SJCRH30 (cell line): Measurements from ENCODE around the gene ODF4. TPM values are rescaled to one million over a fixed set of nuclear protein-coding genes. Genes with fewer than 3 reads are reported as not detected.
"Not testable (repeated sequence)": the region's sequence is repeated elsewhere in the genome, so short reads cannot be mapped to it uniquely, and the experiment has no call there.

Experiments
- DNase-seq, 2 experiments: peaks; one replicate each; pipeline ENCODE4 v3.0.0-alpha.2; 2015 to 2020
- H3K27ac ChIP-seq: fragments of 250-450 bp; sonication (Bioruptor Pico); 2 replicates; pipeline ENCODE4 v1.5.1; 2020; ENCODE audit warnings: mild to moderate bottlenecking, moderate library complexity
- H3K27me3 ChIP-seq: fragments of 250-450 bp; sonication (Bioruptor Pico); 2 replicates; pipeline ENCODE4 v1.5.1; 2020; ENCODE audit warnings: mild to moderate bottlenecking, moderate library complexity
- H3K36me3 ChIP-seq: fragments of 250-450 bp; sonication (Bioruptor Pico); 2 replicates; pipeline ENCODE4 v1.5.1; 2020; ENCODE audit warnings: mild to moderate bottlenecking, moderate library complexity
- H3K4me1 ChIP-seq: fragments of 250-450 bp; sonication (Bioruptor Pico); 2 replicates; pipeline ENCODE4 v1.5.1; 2020; ENCODE audit warnings: mild to moderate bottlenecking, moderate library complexity
- H3K4me3 ChIP-seq: fragments of 250-450 bp; sonication (Bioruptor Pico); 2 replicates; pipeline ENCODE4 v1.5.1; 2020; ENCODE audit warnings: mild to moderate bottlenecking, moderate library complexity
- H3K9me3 ChIP-seq: fragments of 250-450 bp; sonication (Bioruptor Pico); replicated peaks from 2 replicates; pipeline ENCODE4 v1.5.1; 2020; ENCODE audit warnings: mild to moderate bottlenecking, moderate library complexity
- total RNA-seq: library from RNA; depleted of rRNA; stranded (reverse); fragments of >200 nt; shearing (Covaris generic); gene quantifications from 2 replicates; pipeline ENCODE4 v1.2.3, GENCODE V29; 2014

ODF4 gene
- total RNA-seq, 1 experiment from 2014 or later = not detected

DNA sequence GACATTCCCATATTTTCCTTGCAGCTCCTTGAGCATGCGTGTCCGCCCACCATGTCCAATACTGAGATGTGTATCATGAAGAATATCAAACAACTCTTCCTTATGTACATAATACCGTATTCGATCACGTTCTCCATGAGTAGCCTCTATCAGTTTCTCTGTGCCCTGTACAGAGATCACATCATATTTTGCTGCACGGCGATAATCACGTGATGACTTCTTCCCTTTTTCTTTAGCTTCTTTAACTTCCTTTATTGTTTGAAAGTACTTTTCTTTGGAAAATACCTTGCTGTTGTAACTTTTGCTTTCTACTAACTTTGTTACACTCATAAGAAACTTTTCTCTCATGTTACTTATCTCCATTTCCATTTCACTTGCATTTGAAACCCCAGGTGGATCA is 30.3 kb downstream of the ODF4 start:
- H3K9me3 ChIP-seq = no peaks in the 10 kb centered on the region

DNA sequence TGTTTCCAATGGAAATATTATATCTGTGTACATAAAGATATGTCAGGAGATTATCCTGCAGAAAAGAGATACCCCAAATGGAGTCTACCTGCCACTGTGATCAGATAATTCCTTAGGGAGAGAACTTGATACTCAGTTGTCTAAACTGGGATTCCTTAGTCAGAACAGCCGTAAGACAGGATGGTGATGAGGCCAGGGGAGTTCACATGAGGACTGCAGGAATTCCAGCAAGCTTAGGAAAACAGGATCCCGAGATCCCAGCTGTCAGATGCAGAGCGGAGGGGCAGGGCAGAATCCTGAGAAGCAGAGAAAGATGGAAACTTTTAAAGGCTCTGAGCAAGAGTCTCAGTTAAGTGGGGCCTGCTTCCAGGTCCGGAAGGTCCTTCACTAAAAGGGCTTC is 32.1 kb downstream of the ODF4 start:
- Histone ChIP-seq H3K4me3 (no peak overlapping the region), H3K4me1 (peaks cover 18% of the 10 kb centered on the region), H3K27me3 (0 out of 2 replicates have a peak, but pooled peaks cover 2% of the 10 kb centered on the region), H3K36me3 (peaks cover 7% of the 10 kb centered on the region), H3K9me3 (no peaks in the 10 kb centered on the region), H3K27ac (peak overlapping the region; percentile 47)
- DNase-seq = peak; percentile 72 to 77

More for the DNA sequence above, 30.3 kb downstream of the ODF4 start:
- H3K4me1 ChIP-seq = peaks cover 20% of the 10 kb centered on the region
- H3K27me3 ChIP-seq = no peaks in the 10 kb centered on the region
- no peak overlapping the region for H3K27ac ChIP-seq
- DNase-seq = no peak
- H3K36me3 ChIP-seq = no peaks in the 10 kb centered on the region; the same call in 1 of the 2 replicates
- no peak overlapping the region for H3K4me3 ChIP-seq

DNA sequence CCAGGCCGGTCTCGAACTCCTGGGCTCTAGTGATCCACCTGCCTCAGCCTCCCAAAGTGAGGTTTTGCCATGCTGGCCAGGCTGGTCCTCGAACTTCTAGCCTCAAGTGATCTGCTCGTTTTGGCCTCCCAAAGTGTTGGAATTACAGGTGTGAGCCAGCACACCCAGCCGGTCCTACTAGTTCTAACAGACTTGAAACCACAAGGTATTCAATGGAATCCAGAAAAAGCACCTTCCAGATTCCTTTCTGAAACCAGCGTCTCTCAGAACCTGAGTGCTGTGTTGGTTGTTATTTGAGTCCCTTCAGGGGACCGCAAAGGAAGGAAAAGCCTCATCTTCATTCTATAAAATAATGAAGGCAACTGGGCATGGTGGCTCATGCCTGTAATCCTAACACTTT is 32.8 kb downstream of the ODF4 start:
- Histone ChIP-seq H3K27ac (peak overlapping the region; percentile 47; the same call in 1 of the 2 replicates), H3K36me3 (peaks cover 14% of the 10 kb centered on the region), H3K27me3 (0 out of 2 replicates have a peak, but pooled peaks cover 2% of the 10 kb centered on the region), H3K4me1 (peaks cover 22% of the 10 kb centered on the region), H3K9me3 (no peaks in the 10 kb centered on the region), H3K4me3 (no peak overlapping the region)
- DNase-seq = no peak

DNA sequence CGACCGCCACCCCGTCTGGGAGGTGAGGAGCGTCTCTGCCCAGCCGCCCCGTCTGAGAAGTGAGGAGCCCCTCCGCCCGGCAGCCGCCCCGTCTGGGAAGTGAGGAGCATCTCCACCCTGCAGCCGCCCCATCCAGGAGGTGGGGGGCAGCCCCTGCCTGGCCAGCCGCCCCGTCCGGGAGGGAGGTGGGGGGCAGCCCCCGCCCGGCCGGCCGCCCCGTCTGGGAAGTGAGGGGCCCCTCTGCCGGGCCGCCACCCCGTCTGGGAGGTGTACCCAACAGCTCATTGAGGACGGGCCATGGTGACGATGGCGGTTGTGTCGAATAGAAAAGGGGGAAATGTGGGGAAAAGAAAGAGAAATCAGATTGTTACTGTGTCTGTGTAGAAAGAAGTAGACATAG is 34.2 kb downstream of the ODF4 start:
- not testable (repeated sequence) for H3K27ac ChIP-seq, DNase-seq, H3K27me3 ChIP-seq, H3K9me3 ChIP-seq, H3K4me3 ChIP-seq
- H3K36me3 ChIP-seq = peaks cover 28% of the 10 kb centered on the region
- peaks cover 22% of the 10 kb centered on the region for H3K4me1 ChIP-seq

DNA sequence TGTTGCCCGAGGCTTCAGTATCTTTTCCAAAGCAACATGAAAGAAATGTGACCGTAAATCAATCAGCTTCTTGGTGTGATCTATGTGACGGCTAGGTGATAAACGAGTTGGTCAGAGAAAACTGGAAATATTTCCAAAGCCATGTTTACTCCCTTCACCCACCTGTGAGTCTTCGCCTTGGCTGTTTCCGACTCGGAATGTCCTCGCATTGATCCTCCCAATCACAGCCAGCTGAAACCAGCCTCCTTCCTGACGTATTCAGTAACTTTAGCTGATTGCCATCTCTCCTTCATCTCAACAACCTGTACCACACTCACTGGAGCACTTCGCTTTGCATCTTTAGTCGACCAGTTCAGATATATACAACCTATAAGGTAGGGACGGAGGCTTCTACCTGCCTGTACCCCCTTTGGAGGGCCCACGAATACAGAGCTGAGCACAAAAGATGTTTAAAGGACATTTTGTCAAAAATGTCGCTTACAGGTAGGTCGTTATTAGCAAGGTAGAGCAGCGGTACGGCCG is 36.2 kb downstream of the ODF4 start:
- Histone ChIP-seq H3K9me3 (no peaks in the 10 kb centered on the region), H3K27me3 (0 out of 2 replicates have a peak, but pooled peaks cover 2% of the 10 kb centered on the region), H3K4me3 (peak overlapping the region; percentile 58), H3K27ac (peak overlapping the region; percentile 73), H3K4me1 (peaks cover 19% of the 10 kb centered on the region), H3K36me3 (peaks cover 47% of the 10 kb centered on the region)
- no peak for DNase-seq

DNA sequence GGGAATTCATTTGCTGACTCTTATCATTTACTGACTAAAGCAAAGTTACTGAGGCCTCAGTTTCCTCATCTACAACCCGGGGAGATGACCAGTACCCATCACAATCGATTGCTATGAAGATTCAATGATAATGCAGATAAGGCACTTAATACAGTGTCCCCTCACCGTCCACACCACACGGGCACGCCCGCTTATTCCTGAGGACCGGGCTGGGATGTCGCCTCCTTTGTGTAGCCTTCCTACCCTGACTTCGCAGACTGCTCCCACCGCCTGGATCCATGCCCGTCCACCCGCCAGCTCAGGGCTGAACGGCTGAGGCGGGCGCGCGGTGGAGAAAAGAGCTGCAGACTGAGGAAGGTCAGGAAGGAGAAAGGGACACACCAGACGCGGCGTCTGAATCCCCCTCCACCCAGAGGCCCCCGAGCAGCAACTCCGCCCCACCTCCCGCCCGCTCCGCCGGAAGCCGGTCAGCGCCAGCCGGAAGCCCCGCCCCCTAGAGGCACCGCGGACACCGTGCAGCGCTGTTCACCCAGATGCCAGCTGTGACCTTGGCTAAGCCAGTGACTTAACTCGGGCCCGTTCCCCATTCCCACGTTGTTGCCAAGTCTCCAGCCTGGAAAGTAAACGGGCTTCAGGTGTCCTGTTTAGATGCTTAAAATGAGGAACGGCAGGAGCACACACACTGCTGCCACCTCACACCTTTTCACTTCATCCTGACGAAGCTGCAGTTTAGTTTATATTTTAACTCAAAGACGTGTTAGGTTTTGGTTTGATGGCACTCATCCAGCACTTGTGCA is 36.8 kb downstream of the ODF4 start, which contains the start of gene KRABD2:
Gene KRABD2 (minus strand): TSS at position 434 of the 797 bp plus-strand sequence.
- H3K9me3 ChIP-seq = no peaks in the 10 kb centered on the region
- peak; percentile 86 to 89 for DNase-seq
- peaks cover 12% of the 10 kb centered on the region for H3K4me1 ChIP-seq
- 0 out of 2 replicates have a peak, but pooled peaks cover 2% of the 10 kb centered on the region for H3K27me3 ChIP-seq
- H3K36me3 ChIP-seq = peaks cover 54% of the 10 kb centered on the region
- peak within 1 kb of the TSS; percentile 73 for H3K27ac ChIP-seq
- peak within 1 kb of the TSS; percentile 58 for H3K4me3 ChIP-seq

DNA sequence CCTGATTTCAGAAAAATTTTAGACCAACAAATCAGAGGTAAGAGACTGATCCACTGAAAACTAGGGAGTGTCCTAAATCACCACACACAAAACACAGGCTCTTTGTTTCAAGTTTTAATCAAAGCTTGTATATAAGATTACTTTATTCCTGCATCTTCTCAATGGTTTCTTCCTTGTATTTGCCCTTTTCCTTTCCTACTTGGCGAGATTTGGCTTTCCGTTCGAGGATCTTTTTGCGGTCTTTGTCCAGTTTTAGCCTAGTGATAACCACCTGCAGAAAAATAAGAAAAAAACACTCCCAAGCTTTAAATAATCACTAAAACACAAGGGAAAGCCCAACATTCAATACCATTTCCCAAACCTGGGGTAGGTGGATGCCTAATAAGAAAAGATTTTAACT is 37.8 kb downstream of the ODF4 start:
- no peaks in the 10 kb centered on the region for H3K9me3 ChIP-seq
- no peak for DNase-seq
- H3K36me3 ChIP-seq = peaks cover 64% of the 10 kb centered on the region
- H3K4me1 ChIP-seq = peaks cover 5% of the 10 kb centered on the region; the same call in 1 of the 2 replicates
- 0 out of 2 replicates have a peak, but pooled peaks cover 2% of the 10 kb centered on the region for H3K27me3 ChIP-seq
- no peak overlapping the region for H3K4me3 ChIP-seq
- no peak overlapping the region for H3K27ac ChIP-seq

DNA sequence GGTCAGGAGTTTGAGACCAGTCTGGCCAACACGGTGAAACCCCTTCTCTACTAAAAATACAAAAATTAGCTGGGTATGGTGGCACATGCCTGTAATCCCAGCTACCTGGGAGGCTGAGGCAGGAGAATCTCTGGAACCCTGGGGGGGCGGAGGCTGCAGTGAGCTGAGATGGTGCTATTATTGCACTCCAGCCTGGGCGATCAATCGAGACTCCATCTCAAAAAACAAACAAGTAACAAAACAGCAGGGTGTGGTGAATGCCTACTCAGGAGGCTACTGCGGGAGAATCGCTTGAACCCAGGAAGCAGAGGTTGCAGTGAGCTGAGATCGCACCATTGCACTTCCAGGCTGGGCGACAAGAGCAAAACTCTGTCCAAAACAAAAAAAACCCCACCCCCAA is 38.5 kb downstream of the ODF4 start:
- H3K27me3 ChIP-seq, H3K9me3 ChIP-seq, DNase-seq, H3K27ac ChIP-seq, H3K4me1 ChIP-seq, H3K4me3 ChIP-seq: not testable (repeated sequence)
- peaks cover 65% of the 10 kb centered on the region for H3K36me3 ChIP-seq

DNA sequence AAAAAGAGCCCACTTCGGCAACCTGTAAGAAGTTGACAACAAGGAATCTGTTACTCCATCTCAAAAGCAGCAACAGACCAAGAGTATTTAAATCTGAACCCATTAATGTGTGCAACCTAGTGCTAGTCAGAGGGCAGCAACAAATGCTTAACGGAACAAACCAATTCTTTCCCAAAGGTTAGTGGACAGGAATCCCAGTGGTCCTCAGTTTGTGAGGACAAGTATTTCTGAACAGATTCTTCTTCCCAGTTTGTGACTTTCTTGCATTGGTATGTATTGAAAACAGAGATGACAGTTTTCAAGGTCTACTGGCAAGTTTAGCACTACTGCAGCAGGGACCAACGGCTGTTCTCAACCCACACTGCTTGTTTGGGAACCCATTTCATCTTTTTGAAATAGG is 40.4 kb downstream of the ODF4 start:
- Histone ChIP-seq H3K27ac (no peak overlapping the region), H3K4me1 (peaks cover 5% of the 10 kb centered on the region; the same call in 1 of the 2 replicates), H3K27me3 (0 out of 2 replicates have a peak, but pooled peaks cover 2% of the 10 kb centered on the region), H3K36me3 (peaks cover 65% of the 10 kb centered on the region), H3K9me3 (no peaks in the 10 kb centered on the region), H3K4me3 (no peak overlapping the region)
- DNase-seq = no peak

DNA sequence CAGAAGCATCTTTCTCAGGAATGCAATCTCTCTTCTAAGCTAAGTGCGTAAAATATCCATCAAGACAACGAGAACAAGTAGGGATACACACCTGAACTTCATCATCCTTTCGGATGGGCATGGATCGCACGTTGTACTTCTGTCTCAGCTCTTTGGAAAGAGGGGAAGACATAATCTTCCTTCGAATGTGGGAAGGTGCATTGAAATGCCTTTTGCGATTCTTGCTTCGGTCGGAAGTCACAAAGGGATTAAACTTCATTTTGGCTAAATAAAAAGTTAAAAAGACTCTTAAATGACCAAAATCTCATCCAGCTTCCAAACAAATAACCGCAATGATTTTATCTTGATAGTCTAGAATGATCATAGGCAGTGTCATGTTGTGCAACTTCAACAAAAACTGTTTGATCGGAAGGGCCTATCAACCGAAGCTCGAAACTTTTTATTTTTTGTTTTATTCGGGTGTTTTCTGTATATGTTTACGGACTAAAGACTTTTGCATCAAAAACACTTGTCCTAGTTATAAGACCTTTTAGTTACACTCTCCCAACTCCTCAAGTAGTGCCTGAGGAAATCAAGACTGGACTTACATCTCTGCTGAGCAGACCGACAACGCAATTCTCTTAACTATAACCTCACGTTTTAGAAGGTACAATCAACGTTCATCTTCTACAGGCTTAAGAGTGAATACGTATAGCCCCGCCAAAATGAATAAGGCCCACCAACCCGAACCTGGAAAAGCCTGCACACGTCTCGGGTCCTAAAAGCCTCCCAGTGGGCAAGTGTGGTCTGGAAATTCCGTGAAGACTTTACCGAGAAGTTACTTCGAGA is 42.6 kb downstream of the ODF4 start:
- Histone ChIP-seq H3K27ac (peak overlapping the region; percentile 80), H3K4me3 (peak overlapping the region; percentile 74), H3K9me3 (no peaks in the 10 kb centered on the region), H3K4me1 (no peaks in the 10 kb centered on the region), H3K27me3 (no peaks in the 10 kb centered on the region), H3K36me3 (peaks cover 53% of the 10 kb centered on the region)
- DNase-seq = no peak

DNA sequence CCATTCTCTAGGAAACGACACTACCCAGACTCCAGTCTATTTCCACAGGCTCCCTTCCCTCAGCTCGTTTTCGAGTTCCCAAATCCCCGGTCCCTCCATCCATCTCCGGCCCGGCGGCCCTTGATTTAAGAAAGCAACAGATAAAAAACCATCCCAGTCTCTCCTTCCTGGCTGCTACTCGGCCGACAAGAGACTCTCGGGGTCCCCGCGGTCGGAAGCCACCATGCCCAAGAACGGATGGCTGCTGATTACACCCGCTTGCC is 43.2 kb downstream of the ODF4 start:
- H3K9me3 ChIP-seq = no peaks in the 10 kb centered on the region
- H3K4me1 ChIP-seq = no peaks in the 10 kb centered on the region
- no peaks in the 10 kb centered on the region for H3K27me3 ChIP-seq
- H3K36me3 ChIP-seq = peaks cover 47% of the 10 kb centered on the region
- no peak for DNase-seq
- H3K27ac ChIP-seq = peak overlapping the region; percentile 80
- H3K4me3 ChIP-seq = peak overlapping the region; percentile 74

DNA sequence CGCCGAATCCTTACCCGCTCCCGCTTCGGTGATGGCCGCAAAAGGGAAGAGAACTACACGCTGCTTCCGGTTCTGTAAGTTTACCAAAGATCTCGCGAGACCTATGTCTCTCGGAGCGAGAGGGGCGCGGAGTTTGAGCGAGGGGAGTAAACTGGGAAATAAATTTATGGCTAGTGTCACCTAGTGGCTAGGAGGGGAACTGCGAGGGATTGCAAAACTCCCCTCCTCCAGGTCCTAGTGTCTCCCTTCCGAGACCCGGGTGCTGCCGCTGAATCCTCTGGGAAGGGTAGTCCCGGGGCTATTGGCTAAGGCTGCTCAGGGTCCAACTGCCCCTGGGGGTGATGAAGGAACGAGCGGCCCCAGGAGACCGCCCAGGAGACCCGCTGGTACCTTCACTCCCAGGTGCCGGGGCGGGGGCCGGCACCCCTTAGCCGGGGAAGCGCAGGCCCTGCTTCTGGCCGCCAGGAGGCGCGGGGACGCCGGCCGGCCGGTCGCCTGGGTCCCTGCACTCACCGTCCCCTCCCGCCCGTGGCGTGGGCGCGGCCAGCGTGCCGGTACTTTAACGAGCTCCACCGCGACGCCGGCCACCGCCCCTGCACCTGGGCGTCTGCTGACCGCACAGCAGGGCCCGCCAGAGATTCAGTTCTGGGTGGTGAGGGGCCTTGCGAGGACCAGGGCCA is 43.6 kb downstream of the ODF4 start, which contains the start of gene RPL26:
Gene RPL26 (minus strand): TSS at position 51 of the 680 bp plus-strand sequence. CDS start 883 bp downstream, outside the sequence.
- Histone ChIP-seq H3K4me1 (no peaks in the 10 kb centered on the region), H3K27ac (peak within 1 kb of the TSS; percentile 80), H3K36me3 (peaks cover 43% of the 10 kb centered on the region), H3K9me3 (no peaks in the 10 kb centered on the region), H3K4me3 (peak within 1 kb of the TSS; percentile 74), H3K27me3 (no peaks in the 10 kb centered on the region)
- DNase-seq = peak; percentile 94 to 97

DNA sequence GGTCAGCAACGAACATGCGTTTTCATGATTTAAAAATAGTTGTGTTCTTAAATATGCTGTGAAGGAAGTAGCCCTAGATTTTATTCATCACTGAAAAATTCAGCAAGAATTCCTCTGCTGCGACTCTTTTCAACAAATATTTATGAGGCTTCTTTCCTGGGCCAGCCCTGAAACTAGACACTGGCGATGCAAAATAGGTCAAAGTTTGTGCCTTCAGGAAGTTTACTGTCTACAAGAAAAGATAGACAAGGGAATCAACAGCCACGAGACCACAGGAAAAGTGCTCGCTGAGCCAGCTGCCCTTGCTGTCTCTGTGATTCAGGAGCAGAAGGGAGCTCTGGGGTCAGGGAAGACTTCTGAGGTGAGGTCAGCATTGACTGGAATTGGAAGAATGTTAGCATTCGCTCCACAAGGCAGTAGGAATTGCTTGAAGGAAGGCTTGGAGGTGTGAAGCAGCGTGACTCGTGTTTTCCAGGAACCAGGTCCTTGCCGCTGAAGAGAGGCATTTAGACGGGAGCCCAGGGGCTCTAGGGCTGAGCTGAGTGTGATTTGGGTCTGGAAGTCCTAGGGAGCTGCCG is 45.2 kb downstream of the ODF4 start:
- peak in 1 of 2 experiments; percentile 16 for DNase-seq
- H3K27ac ChIP-seq = no peak overlapping the region
- H3K4me3 ChIP-seq = no peak overlapping the region

DNA sequence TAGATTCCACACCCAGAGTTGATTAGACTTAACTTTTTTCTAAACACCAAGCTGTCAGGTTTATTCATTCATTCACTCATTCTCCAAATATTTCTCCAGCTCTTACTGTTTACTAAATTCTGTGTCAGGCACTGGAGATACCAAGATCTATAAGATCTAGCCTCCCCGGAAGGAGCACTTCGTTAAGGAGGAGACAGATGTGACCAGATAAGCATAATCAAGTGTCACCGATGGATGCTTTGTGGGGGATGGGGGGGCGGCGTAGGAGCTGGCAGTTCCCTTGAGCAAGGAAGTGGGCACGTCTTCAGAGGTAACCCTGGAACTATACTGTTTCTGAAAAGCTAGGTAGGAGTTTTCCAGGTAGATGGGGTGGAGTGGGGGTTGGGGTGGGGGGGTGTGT is 47.2 kb downstream of the ODF4 start:
- no peak overlapping the region for H3K4me3 ChIP-seq
- peaks cover 3% of the 10 kb centered on the region for H3K4me1 ChIP-seq
- DNase-seq = no peak
- H3K27me3 ChIP-seq = no peaks in the 10 kb centered on the region
- no peaks in the 10 kb centered on the region for H3K9me3 ChIP-seq
- peaks cover 7% of the 10 kb centered on the region for H3K36me3 ChIP-seq
- no peak overlapping the region for H3K27ac ChIP-seq

More for the DNA sequence above, 45.2 kb downstream of the ODF4 start:
- no peaks in the 10 kb centered on the region for H3K27me3 ChIP-seq
- no peaks in the 10 kb centered on the region for H3K9me3 ChIP-seq
- peaks cover 27% of the 10 kb centered on the region for H3K36me3 ChIP-seq
- no peaks in the 10 kb centered on the region for H3K4me1 ChIP-seq
